NB4 (cell line): ENCODE measurements around the gene METTL24.

Experiments
- DNase-seq: peaks from one replicate; pipeline ENCODE4 v3.0.0; 2010; ENCODE audit warnings: low read depth
- H3K4me3 ChIP-seq: one replicate; pipeline ENCODE4 v1.5.1; 2011; ENCODE audit warnings: mild to moderate bottlenecking, low read depth, low read length, moderate library complexity
- CTCF ChIP-seq: IDR thresholded peaks from one replicate; pipeline ENCODE4 v1.5.1; 2012; ENCODE audit warnings: low read depth, low read length
- MAX ChIP-seq: IDR thresholded peaks from 2 replicates; pipeline ENCODE4 v1.6.1; 2011; ENCODE audit warnings: low read depth, low read length
- MYC ChIP-seq: IDR thresholded peaks from 2 replicates; pipeline ENCODE4 v1.6.1; 2011; ENCODE audit warnings: low read depth, low read length
- POLR2A ChIP-seq: IDR thresholded peaks from 2 replicates; pipeline ENCODE4 v1.6.1; 2011; ENCODE audit warnings: mild to moderate bottlenecking; ENCODE audit not compliant: insufficient read length; ENCODE audit errors: extremely low read depth

Gene METTL24

GRCh38 chr6:110217266-110217665 is 140.9 kb downstream of the METTL24 start:
- H3K4me3 ChIP-seq = no peak overlapping the region
- TF ChIP-seq MYC (no peak), MAX (no peak), POLR2A (no peak)
- DNase-seq = no peak

- H3K4me3 ChIP-seq = no peak overlapping the region
- DNase-seq = no peak
- TF ChIP-seq CTCF (no peak), MAX (no peak), POLR2A (no peak), MYC (no peak)
Measured at GRCh38 chr6:110216140-110216539, 142.0 kb downstream of the METTL24 start.

- DNase-seq = no peak
- TF ChIP-seq CTCF = no peak
- TF ChIP-seq MYC = no peak
- TF ChIP-seq MAX = no peak
- no peak for TF ChIP-seq POLR2A
- H3K4me3 ChIP-seq = no peak overlapping the region
Measured at GRCh38 chr6:110214338-110214737, 143.8 kb downstream of the METTL24 start.

GRCh38 chr6:110211753-110212152 is 146.4 kb downstream of the METTL24 start:
- DNase-seq = no peak
- no peak overlapping the region for H3K4me3 ChIP-seq
- TF ChIP-seq MAX (no peak), CTCF (no peak), POLR2A (no peak), MYC (no peak)

- TF ChIP-seq MAX (no peak), MYC (no peak), POLR2A (no peak), CTCF (no peak)
- no peak for DNase-seq
- H3K4me3 ChIP-seq = no peak overlapping the region
Measured at GRCh38 chr6:110207652-110208051, 150.5 kb downstream of the METTL24 start.

- TF ChIP-seq MYC = no peak
- TF ChIP-seq POLR2A = no peak
- TF ChIP-seq MAX = no peak
- TF ChIP-seq CTCF = no peak
- no peak overlapping the region for H3K4me3 ChIP-seq
- DNase-seq = no peak
Measured at GRCh38 chr6:110201151-110201884, 156.8 kb downstream of the METTL24 start.
